ENCODE results near the gene ANKMY1. TPM values are rescaled to one million over a fixed set of nuclear protein-coding genes. Genes with fewer than 3 reads are reported as not detected.

Gene ANKMY1
- total and polyA plus RNA-seq, 12 donors, result 1.9 to 15.6 (median 5.3) TPM

DNA sequence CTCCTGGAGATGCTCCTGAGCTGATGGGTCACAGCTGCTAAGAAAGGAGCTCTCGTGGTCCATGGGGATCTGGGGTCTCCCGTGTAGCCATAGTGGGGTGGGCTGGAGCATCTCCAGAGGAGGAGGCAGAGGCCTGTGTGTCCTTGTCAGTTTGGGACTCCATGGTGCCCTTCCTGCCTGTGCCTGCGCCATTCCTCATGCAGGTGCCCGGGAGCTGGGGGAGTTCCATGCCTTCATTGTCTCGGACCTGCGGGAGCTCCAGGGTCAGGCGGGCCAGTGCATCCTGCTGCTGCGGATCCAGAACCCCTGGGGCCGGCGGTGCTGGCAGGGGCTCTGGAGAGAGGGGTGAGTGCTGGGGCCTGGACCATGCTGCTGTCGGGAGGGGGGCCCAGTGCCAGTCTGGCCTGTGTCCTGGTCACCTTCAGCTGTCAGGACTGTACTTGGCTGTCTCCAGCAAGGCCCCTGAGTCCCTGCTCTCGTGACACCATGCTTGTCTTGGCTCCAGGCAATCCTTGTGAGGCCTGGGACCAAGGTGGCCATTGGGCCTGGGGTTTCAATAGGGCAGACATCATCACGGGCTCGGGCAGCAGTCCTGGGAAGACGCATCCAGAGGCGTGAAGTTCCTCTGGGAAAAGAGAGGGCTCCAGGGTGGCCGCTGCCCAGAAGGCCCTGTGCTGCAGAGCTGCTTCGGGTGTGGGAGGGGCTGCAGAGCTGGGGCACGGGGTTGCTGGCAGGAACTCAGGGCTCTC, 36.1 kb upstream of the ANKMY1 start:
- H3K36me3 ChIP-seq, result peaks cover 0 to 91% (median 11%) of the 10 kb centered on the region in 9 donors
- TF ChIP-seq, protein P1, sequence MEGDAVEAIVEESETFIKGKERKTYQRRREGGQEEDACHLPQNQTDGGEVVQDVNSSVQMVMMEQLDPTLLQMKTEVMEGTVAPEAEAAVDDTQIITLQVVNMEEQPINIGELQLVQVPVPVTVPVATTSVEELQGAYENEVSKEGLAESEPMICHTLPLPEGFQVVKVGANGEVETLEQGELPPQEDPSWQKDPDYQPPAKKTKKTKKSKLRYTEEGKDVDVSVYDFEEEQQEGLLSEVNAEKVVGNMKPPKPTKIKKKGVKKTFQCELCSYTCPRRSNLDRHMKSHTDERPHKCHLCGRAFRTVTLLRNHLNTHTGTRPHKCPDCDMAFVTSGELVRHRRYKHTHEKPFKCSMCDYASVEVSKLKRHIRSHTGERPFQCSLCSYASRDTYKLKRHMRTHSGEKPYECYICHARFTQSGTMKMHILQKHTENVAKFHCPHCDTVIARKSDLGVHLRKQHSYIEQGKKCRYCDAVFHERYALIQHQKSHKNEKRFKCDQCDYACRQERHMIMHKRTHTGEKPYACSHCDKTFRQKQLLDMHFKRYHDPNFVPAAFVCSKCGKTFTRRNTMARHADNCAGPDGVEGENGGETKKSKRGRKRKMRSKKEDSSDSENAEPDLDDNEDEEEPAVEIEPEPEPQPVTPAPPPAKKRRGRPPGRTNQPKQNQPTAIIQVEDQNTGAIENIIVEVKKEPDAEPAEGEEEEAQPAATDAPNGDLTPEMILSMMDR (IDR thresholded peaks at IDR 0.05), result no peak

DNA sequence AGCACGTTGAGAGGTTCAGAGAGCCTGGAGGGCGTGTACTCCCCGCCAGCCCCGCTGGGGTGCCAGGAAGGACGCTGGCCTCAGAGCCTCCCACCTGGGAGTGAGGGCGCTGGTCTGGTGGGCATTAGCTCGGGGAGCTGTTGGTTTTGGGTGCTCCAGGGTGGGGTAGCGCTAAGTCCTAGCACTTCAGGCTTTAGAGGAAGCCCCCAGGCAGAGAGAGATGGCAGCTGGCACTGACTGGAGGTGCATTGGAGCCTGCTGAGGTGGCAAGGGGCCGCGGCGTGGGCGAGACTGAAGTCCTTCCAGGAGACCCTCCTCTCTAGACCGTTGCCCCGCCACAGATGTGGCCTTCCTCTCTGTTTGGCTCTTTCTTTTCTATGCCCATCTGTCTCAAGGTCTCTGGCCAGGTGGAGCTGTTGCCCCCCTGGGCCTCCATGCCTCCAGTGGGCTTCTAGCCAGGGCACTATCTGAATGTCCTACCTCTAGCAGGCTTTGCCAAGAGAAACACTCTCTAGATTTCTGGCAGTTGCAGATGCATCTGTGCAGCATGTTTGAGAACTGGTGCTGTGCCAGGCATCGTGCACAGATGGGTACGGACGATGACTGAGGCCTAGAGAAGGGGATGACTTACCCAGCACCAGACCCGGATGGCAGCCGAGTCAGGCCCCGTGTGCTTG, 35.4 kb upstream of the ANKMY1 start:
- H3K27ac ChIP-seq, result peak overlapping the region in 5 of 10 donors; percentile 45 to 79 (median 70)
- 79 to 84% methylated on average over 20 of the region's 20 CpGs for WGBS, 2 donors
- intact Hi-C loops (cut with DNase I), result no loop called here
- no peaks in the 10 kb centered on the region for H3K27me3 ChIP-seq
- ATAC-seq (peak in 7 of 8 donors; percentile 6 to 35 (median 21)), DNase-seq (peak in 1 of 2 donors; percentile 58)
- H3K4me3 ChIP-seq, result no peak overlapping the region
- H3K4me1 ChIP-seq, result peaks cover 4 to 57% (median 32%) of the 10 kb centered on the region in 9 donors
- H3K36me3 ChIP-seq, result peaks cover 0 to 84% (median 4%) of the 10 kb centered on the region in 9 donors
- TF ChIP-seq, protein P1 (IDR thresholded peaks at IDR 0.05), result no peak
- H3K9me3 ChIP-seq, result no peaks in the 10 kb centered on the region

More for the DNA sequence above, 36.1 kb upstream of the ANKMY1 start:
- no peaks in the 10 kb centered on the region for H3K9me3 ChIP-seq
- no peak overlapping the region for H3K4me3 ChIP-seq
- H3K4me1 ChIP-seq, result peaks cover 3 to 51% (median 27%) of the 10 kb centered on the region in 9 donors
- no peaks in the 10 kb centered on the region for H3K27me3 ChIP-seq
- intact Hi-C loops (cut with DNase I), result no loop called here
- DNase-seq (peak; percentile 57 to 75), ATAC-seq (peak; percentile 38 to 74 (median 54))
- peak overlapping the region in 7 of 10 donors; percentile 41 to 79 (median 67) for H3K27ac ChIP-seq
- WGBS, 2 donors, result 54 to 70% methylated on average over 19 of the region's 19 CpGs

DNA sequence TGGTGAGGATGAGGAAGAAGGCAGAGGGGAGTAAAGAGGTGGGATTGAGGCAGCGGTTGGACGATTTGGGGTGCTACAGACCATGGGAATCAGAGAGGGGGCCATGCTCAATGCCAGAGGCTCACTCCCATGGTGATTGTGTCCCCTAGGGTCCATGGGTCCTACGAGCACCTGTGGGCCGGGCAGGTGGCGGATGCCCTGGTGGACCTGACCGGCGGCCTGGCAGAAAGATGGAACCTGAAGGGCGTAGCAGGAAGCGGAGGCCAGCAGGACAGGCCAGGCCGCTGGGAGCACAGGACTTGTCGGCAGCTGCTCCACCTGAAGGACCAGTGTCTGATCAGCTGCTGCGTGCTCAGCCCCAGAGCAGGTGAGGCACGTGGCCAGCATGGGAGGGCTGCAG, 34.0 kb upstream of the ANKMY1 start:
- intact Hi-C loops (cut with DNase I), result no loop called here

DNA sequence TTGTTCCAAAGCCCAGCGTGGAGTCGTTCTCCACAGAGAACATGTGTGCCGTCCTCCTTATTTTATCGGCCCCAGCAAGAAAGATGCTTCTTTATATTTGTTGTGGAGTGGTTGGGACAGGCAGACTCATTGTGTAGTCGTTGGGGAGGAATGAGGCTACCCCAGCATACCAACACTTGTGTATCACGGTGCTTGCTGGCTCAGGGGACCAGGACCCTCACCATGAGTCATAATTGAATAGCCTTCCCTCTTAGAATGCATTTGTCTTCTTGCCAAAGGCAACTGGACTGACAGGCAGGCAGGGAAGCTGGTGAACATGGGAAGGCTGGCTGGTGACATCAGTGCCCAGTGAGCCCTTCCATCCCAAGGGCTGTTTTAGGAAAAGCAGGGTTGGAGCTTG, 33.4 kb upstream of the ANKMY1 start:
- Histone ChIP-seq H3K4me1 (peaks cover 11 to 67% (median 43%) of the 10 kb centered on the region in 9 donors), H3K9me3 (no peaks in the 10 kb centered on the region), H3K27me3 (no peaks in the 10 kb centered on the region), H3K27ac (peak overlapping the region in 2 of 10 donors; percentile 62 to 70), H3K4me3 (no peak overlapping the region), H3K36me3 (peaks cover 0 to 65% (median 4%) of the 10 kb centered on the region in 9 donors)
- 85 to 86% methylated on average over 6 of the region's 6 CpGs for WGBS, 2 donors
- TF ChIP-seq, protein P1 (IDR thresholded peaks at IDR 0.05), result no peak
- intact Hi-C loops (cut with DNase I), result no loop called here
- ATAC-seq (no peak), DNase-seq (no peak)

More for the DNA sequence above, 34.0 kb upstream of the ANKMY1 start:
- Histone ChIP-seq H3K36me3 (peaks cover 0 to 70% (median 4%) of the 10 kb centered on the region in 9 donors), H3K4me3 (no peak overlapping the region), H3K27me3 (no peaks in the 10 kb centered on the region), H3K9me3 (no peaks in the 10 kb centered on the region), H3K4me1 (peaks cover 11 to 67% (median 43%) of the 10 kb centered on the region in 9 donors), H3K27ac (peak overlapping the region in 1 of 10 donors; percentile 40)
- TF ChIP-seq, protein P1 (IDR thresholded peaks at IDR 0.05), result no peak
- DNase-seq, result no peak
- no peak for ATAC-seq
- 95 to 96% methylated on average over 13 of the region's 13 CpGs for WGBS, 2 donors
